GM19023 (cell line): ENCODE measurements around the gene MCTP2.

Experiments
- ATAC-seq: cut with Tn5 transposase; IDR thresholded peaks from one replicate; pipeline ENCODE4 v1.9.1; 2021; ENCODE audit warnings: mild to moderate bottlenecking, moderate library complexity; ENCODE audit not compliant: unreplicated experiment

The MCTP2 gene

DNA sequence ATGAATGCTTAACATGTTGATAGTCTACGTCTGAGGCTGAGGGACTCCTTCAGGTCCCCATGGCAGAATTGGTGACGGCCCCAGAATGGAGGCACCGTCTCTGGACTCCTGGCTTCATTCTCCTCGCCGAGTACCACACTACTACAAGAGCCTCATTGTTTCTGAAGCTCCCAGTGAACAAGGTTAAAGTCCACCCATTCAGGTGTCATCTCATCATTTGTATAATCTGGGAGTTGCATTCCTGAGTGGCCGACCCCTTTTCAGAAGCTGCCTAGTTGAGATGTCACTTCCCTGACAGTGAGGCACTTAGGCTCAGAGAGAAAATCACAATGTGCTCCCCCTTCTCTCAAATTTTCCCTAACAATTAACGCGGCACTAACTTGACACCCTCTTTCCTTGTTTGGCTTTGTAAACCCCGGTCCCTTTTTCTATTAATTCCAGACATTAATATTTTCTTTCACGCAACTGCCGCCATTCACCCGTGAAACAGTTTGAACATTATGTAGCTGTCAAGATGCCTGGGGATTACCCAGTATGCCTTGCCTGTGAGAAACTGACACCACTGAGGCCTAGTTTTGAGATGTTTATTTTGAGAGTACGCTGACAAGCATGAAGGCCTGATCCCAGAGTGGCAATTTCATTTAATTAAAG, 105.6 kb downstream of the MCTP2 start:
- ATAC-seq, result no peak

DNA sequence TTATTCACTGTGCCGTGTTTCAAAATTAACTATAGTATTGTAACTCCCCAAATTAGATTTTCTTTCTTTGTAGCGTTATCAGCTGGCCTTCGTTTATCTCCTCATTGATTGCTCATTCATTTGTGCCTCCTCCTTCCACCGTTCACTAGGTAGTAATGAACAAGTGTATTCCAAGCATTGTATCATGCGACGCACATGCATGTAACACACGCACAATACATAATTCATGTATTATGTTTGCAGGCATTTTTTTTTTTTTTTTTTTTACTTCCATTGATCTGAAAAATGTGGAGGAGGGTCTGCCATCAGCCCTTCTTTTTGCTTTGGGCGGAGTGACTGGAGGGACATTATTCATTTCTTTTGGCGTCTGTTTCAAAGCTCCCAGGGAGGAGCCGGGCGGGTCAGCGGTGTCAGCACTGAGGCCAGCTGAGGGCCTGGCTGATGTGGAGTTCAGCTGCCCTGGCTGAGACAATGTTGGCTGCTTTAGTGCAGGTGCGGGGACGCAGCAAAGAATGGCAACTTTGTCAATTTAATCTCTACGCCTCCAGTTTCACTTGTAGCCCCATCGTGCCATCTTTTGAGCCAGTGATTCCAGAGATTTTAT, 107.0 kb downstream of the MCTP2 start:
- ATAC-seq, result no peak

DNA sequence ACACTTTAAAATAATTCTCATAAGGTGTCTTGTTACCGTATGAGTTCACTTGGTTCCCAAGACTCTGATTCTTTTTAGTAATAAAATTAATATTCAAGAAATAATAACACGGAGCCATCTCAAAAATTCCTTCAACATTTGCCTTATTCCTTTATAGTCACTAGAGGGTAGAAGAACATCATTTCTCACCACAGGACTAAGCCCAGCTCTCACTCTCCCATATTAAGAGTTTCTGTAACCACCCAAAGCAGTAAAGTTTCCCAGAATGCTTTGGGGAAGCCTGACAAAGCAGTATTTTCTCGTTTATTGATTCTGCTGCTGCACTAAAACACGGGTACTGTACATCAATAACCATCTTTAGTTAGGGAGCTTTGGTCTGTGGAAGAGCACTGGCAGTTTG, 114.9 kb downstream of the MCTP2 start:
- no peak for ATAC-seq

DNA sequence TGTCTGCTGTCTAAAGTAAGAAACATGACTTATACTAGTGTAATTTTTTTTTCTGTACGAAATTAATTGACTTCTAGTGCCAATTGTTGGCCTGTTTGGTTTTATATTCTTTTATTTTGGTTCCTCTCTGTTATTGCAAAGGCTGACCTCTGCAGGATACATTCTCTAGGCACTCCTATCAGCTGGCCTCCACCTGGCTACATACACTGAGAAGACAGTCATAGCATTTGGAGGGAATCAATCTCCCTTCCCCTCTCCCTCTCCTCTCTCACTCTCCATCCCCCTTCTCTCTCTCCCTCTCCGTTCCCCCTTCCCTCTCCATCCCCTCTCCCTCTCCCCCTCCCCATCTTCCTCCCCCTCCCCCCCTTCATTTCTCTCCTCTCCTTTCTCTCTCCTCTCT, 116.7 kb downstream of the MCTP2 start:
- ATAC-seq, result no peak

DNA sequence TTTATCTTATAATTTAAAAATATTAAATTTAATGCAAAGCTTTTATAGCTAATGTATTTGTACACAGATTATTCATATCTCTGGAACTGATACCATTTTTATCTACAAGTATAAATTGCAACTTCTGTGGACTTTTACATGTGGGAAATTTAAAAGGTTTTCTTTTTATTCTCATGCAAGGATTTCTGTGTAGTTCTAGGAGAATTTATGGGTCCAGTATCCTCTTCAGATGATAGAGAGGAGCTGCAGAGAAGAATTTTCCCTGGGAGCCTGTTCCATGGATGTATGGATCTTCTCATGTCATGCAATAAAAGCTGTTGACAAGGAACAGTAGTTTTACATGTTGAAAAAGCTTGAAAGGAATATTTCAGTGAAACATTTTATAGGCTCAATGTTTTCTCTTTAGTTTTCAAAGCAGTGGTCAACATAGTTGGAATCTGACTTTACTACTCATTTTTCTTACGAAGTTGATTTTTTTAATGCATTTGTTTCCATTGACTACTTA, 119.7 kb downstream of the MCTP2 start:
- no peak for ATAC-seq

DNA sequence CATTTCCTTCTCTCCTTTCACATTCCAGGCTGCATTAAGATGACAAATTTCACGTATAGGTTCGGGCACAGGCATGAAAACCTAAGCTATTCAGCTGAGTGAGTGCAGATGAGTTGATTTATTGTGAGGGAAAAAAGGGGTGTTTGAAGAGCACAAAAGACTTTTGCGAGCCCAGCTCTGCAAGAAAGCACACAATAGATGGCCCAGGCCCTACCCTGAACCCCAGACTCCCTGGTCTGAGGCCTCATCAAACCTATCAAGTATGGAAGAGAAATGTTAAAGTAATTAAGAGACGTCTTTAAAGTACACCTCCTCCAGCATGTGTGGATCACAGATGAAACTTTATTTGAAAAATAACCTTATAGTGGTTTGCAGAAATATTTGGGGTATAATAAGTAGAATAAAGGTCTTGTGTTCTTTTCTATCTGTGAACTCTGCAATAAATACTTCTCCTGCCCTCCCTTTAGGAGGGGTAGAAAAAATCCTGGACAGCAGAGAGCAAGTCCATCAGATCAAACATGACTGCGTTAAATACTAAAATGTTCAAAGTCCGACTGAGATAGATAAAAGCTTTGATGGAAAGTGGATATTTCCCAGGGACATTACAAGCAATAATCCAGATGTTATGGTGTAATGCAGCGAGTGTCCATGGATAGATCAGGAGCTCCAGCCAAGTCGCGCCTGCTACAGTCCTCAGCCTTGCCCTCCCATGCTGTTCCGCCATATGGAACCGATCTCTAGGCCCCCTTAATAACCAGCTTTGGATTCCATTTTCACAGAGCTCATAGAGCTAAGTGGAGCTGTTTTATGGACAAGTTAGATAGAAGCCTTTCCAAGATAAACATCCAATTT, 121.5 kb downstream of the MCTP2 start:
- ATAC-seq, result no peak

DNA sequence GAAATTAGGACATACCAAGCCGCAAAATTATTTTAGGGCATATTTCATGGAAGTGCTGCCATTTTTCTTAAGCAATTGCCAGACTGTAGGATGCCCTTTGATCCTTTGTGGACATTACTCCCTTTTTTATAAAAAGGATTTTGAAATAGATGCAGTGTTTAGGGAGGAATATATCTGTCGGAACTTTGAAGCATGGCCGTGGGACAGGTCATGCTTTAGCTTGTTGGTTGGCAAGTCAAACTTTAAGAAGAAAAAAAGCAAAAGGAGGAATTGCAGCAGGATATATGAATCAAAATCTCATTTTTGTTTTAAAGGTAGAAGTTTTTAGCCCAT, 122.1 kb downstream of the MCTP2 start:
- ATAC-seq, result no peak

DNA sequence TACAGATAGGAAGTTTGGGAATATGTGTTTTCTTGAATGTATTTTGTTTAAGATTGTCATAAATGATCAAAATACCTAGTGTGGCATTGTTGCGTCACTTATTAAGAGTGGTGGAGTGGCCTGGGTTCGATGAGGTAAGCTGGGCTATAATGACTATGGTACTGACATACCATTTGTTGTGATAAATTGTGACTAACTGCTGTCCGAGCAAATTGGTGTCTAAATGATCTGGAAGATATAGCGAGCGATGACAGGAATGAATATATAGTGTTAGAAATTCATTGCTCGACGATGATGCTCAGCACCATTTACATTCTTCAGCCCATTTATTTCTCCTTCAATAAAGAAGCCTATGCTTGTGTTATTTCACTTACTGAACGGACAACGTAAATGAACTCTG, 123.3 kb downstream of the MCTP2 start:
- ATAC-seq, result no peak

DNA sequence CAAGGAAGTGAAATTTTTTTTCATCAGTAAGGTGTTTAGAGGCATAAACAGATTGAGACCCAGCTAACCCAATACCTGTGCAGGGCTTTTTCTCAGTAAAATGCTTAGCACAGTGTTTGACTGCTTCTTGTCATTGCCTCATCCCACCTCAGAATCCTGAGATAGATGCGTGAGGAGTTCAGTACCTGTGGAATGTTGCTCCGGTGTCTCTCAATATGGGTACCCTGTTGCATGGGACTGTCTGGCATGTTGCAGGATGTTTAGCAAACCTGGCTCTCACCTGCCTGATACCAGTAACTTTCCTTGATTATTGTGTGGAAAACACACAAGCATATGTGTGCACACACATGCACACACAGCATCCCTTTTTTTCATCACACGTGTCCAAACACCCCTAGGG, 128.4 kb downstream of the MCTP2 start:
- no peak for ATAC-seq

DNA sequence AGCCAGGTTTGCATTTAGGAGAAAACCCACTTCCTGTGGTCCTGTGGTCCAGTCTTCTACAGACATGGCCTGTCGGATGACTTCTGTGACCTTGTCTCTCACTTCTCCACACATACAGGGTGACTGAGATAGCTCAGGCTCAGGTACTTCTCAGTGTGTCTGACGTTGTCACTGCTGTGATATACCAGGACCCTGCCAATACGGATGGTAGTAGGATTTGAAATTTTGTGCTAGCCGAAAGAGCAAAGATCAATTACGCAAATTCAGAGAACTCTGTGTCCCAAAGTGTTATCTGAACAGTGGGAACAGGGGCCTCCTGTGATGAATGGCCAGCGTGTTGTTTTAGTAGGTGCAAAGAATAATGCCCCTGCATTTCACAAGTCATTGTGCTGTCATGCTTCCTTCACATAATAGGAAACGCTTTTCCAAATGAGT, 128.9 kb downstream of the MCTP2 start:
- no peak for ATAC-seq

DNA sequence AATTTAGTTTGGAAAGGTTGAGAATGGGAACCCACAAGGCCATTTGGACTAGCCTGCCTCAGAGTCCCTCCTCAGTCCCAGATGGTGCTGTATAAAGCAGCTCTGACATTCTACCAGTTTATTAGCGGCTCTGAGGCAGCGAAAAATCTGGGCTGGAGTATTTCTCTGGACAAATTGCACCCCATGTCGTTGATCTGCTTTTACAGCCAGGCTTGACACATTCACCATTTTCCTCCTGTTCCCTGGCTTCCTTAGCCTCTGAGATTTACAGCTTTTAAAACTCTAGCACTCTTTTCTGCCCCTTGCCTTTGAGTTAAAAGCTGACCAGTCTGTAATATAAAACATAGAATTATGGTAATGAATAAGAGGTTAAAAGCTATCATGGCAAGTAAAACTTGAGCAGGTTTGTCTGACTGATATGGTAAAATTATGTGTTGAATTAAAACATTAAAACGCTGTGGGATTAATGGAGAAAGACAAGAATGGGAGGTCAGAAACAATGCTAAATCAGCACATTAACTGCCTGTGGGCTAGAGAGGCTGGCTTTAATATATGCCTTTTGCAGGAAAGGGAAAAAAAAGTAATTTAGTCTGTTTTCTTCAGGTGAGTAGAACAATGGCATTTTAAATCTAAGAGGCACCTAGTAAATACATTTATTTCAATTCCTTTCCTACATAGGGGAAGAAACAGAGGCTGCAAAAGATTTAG, 131.2 kb downstream of the MCTP2 start:
- no peak for ATAC-seq

DNA sequence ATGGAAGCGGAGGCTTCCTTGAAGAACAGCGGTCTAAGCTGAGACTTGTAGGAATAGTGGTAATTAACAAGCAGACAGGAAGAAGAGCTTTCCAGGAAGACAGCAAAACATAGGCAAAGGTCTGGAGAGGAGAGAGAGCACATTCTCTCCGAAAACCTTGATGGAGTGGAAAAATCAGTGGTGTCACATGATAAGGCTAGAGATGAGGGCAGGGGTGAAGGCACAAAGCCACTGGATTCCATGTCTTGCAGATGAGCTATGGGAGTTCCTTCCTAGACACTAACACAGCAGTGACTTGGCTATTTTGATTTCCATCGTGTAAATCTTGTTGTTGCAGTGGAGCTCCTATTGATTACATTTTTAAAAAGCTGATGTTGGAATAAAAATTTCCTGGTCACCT, 132.0 kb downstream of the MCTP2 start:
- ATAC-seq, result no peak

DNA sequence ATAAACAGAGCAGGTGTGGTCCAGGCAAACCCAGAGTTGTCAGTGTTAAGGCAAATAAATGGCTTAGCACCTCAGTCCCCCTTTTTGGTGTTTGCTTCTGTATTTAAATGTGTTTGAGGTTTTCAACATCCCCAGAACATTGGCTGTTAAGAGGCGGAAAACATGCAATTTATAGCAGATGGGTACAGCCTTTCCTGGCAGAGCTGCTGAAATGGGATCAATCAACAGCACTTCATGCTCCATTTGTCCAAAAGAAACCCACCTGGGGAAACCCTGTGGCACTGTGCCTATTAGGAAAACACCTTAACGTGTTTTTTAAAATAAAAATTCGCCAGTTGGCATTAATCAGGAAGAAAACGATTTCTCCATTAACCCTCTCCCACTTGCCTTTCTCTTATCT, 135.4 kb downstream of the MCTP2 start:
- ATAC-seq, result no peak

DNA sequence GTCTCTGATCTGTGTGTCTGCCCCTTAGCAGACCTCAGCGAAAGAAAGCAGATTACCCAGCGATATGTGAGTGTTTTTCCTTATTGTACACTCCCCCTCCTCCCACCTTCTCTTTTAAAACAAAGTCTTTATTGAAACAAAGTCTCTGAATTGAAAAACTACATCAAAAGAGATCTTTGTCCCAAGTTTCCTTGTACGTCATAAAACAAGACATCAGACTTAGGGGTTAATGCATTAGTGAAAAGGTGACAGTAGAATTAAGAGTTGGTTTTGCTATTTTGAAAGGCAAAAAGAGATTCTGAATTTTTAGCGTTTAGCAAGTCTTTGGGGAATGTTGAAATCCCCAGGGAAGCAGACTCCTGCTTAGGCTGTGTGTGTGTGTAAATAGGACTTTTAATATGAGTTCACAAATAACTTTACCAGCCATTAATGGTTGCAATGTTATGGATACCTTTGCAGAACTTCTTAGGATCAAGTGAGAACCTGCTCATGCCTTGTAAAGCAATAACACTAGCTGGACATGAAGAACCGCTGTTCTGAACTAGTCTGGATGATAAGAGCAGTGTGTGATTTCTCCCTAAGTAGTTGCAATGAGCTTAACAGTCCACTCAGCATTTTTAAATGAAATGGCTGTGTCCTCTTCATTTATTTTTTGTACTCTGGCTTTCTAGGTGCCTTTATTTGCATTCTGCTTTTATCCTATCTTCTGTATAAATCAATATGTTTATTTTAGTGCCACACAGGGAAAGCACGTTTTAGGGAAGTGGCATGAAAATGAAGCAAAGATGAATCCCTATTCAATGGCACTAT, 136.6 kb downstream of the MCTP2 start:
- ATAC-seq, result no peak

DNA sequence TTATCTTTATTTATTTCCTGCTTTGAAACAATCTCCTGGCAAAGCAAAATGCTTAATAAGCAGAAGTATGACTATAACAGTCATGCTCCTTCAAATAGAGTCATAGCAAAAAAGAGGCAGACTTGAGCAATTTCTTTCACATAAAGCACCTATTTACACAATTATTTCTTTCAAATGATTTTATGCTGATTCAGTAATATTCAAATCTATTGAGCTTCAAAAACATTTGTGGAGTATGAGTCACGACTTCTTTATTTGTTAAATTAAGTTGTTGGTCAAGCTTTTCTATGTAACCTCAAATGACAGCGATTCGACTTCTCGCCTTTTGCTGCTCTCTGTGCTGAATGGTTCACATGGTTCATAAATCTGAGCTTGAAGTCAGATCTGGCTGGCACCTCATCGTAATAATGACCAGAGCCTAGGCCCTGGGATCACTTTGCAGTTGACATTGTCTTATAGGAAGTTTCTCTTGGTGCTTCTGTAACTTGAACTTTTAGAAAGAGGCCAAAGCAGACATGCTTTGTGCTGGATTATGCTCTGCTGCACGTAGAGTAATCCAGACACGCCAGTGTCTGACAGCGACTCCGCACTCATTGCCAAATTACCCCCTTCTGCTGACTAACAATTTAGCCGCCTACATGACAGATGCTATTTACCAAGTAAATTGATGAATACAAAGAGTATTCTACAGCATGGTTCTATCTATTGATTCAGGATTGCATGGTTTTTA, 139.0 kb downstream of the MCTP2 start:
- ATAC-seq, result no peak

DNA sequence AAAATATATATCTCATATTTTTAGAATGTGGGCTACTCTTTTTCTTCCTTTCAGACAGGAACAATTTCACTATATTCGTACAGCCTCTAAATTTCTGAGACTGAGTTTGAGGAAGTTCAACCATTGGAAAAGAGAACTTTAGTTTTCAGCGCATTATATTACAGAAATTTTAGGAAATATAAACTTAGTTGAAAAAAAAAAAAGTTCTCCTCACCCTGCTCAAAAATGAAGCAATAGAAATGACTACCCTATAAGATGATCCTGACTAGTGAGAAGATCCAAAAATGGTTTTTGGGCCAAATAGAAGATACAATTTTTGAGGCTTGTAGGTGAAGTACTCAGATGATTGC, 139.6 kb downstream of the MCTP2 start:
- no peak for ATAC-seq

DNA sequence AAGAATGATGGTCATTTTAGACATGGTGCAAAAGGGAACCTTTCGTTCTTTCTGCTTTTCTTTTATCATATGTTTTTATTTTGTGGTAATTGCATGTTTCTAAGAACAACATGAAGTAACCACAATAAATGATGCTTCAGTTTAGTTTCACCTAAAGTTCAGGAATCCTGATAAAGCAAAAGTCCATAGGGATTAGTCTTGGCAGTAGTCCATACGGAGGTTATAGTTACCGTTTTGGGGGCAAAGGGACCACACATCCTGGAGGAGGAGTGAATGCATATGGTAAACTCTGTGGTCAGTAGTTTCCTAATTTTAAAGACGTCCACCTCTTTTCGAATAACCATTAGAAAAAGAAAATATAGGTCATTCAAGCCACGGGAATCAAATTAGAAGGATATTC, 141.5 kb downstream of the MCTP2 start:
- ATAC-seq, result no peak

DNA sequence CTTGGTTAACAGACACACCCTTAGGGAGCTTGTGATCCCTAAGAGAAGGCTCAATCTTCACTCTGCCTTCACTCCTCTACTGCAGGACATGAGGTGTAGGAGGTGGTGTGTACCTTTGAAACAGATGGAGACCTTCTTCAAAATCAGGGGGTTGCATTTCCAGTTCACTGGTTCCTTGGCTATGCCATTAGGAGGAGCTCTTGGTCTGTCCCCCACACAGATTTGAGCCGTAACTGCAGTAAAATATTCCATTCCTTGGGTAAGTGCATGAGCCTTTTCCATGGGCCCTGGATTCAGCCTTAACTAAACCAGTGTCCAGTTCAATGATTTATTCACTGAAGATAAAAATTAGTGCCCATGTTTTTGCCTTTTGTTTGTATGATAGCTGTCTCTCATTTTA, 144.6 kb downstream of the MCTP2 start:
- ATAC-seq, result no peak

DNA sequence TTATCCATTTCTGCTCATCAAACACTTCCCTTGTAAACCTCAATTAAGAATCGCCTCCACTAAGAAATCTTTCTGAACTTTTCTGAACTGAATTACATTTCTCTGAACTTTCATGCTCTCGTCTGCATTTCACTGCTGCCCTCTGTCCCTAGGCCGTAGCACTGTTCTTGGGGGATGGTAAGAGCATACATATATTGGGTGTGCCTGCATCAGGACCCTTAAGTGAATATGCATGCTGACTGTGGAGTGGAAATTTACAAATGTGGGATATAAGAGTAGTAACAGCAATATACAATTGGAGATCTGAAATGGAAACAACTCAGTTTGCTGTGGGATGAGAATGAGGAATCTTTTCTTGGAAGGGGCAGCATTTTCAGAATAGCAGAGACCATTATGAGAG, 148.6 kb downstream of the MCTP2 start:
- ATAC-seq, result no peak

DNA sequence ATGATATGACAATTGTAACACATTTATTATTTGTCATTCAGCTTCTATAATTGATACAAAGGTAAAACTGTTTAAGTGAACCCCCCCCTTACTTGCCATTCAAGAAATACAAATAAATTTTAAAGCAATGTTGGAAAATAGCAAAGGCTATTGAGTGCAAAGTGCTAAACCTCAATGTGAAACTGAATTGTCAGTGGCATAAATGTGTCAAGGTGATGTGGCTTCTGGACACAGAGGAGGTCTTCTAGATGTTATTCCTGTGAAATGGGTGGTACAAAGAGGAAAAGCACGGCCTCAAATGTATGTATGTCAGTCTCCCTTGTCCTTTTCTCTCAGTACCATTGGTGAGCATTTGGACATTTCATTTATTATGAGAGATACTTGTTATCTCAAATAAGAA, 149.4 kb downstream of the MCTP2 start:
- ATAC-seq, result no peak
